ENCODE data around the gene GNAS-AS1. TPM values are rescaled to one million over a fixed set of nuclear protein-coding genes. Genes with fewer than 3 reads are reported as not detected.

Gene GNAS-AS1
- total and polyA plus RNA-seq, 2 of the 8 experiments (the other 6 are each of a cell fraction or from before 2014, with no cell fraction given), result 4.7 to 13.7 TPM

GRCh38 chr20:58886546-58886945, 35.8 kb upstream of the GNAS-AS1 start:
- H2AK5ac ChIP-seq (ENCODE audit: low read depth, low read length), result no peak overlapping the region
- H2BK5ac ChIP-seq (ENCODE audit: low read depth, low read length), result no peak overlapping the region
- H2AFZ ChIP-seq (ENCODE audit: low read length), result no peak overlapping the region
- peaks cover 0 to 13% (median 9%) of the 10 kb centered on the region in 4 experiments; a peak in 6 of 7 replicates for H3K4me1 ChIP-seq (replicated peaks in 1 of 4; ENCODE audit: control insufficient read depth in 3 of 4, insufficient read depth in 4 of 4, low read length in 3 of 4)
- H3K23me2 ChIP-seq (ENCODE audit: low read depth, low read length), result peaks cover 14% of the 10 kb centered on the region
- H2BK120ac ChIP-seq (replicated peaks; ENCODE audit: low read depth, low read length), result no peak overlapping the region
- H4K20me1 ChIP-seq (replicated peaks in 1 of 2; ENCODE audit: control insufficient read depth in 1 of 2, insufficient read depth in 2 of 2, low read length in 2 of 2), result no peaks in the 10 kb centered on the region
- no peak for FAIRE-seq
- TF ChIP-seq SP1 (IDR thresholded peaks at IDR 0.05; ENCODE audit: low read depth, low read length) (no peak), MAX (IDR thresholded peaks at IDR 0.05) (no peak), SAP30 (IDR thresholded peaks at IDR 0.05; ENCODE audit: insufficient read depth, insufficient replicate concordance, low read length) (no peak)
- POLR2A ChIA-PET (ENCODE audit: partially characterized antibody), result interaction anchor here (0.6 to 1.7 kb wide), 5 partner anchors 9 to 147 kb away, joined by 3 to 6 read pairs (median 4); no protein-coding TSS in a partner anchor
- no peak overlapping the region for H2BK20ac ChIP-seq (ENCODE audit: low read length)
- no peak overlapping the region for H2BK15ac ChIP-seq (ENCODE audit: low read length)
- no peak overlapping the region for H3K4ac ChIP-seq (replicated peaks; ENCODE audit: insufficient read length, low read depth, low read length)
- H3K4me3 ChIP-seq (ENCODE audit: extremely low read depth in 1 of 4, insufficient read depth in 2 of 4, low read depth in 3 of 4, low read length in 4 of 4), result no peak overlapping the region
- peaks cover 0 to 6% (median 2%) of the 10 kb centered on the region in 4 experiments; a peak in 2 of 7 replicates for H3K27me3 ChIP-seq (replicated peaks in 1 of 4; ENCODE audit: control insufficient read depth in 3 of 4, extremely low read depth in 1 of 4, insufficient read depth in 3 of 4, low read length in 3 of 4)
- H3K56ac ChIP-seq (replicated peaks; ENCODE audit: insufficient read length, low read depth, low read length), result no peak overlapping the region
- peaks cover 0 to 8% (median 3%) of the 10 kb centered on the region in 4 experiments; a peak in 2 of 8 replicates for H3K36me3 ChIP-seq (ENCODE audit: control insufficient read depth in 2 of 4, insufficient read depth in 4 of 4, low read length in 3 of 4)
- no peaks in the 10 kb centered on the region; the same call in 1 of the 2 replicates for H3K79me1 ChIP-seq (ENCODE audit: low read depth, low read length)
- H3K18ac ChIP-seq (ENCODE audit: extremely low read depth, low read length), result no peak overlapping the region
- peaks cover 2 to 3% of the 10 kb centered on the region in 2 experiments; a peak in 1 of 4 replicates for H3K9me3 ChIP-seq (ENCODE audit: insufficient read depth in 2 of 2, low read depth in 1 of 2, low read length in 1 of 2)
- no peak overlapping the region for H3K4me2 ChIP-seq (ENCODE audit: insufficient read depth in 1 of 2, low read depth in 2 of 2, low read length in 2 of 2)
- H4K91ac ChIP-seq (replicated peaks; ENCODE audit: insufficient read length, low read length), result no peak overlapping the region
- no peak overlapping the region for H3K9ac ChIP-seq (replicated peaks in 1 of 4; ENCODE audit: extremely low read depth in 1 of 4, low read depth in 3 of 4, low read length in 3 of 4)
- CTCF ChIA-PET (ENCODE audit: partially characterized antibody), result interaction anchor here (0.6 to 6.8 kb wide), 3 partner anchors 12 to 91 kb away, joined by 3 to 61 read pairs (median 6); no protein-coding TSS in a partner anchor
- no peak overlapping the region for H4K8ac ChIP-seq (ENCODE audit: extremely low read depth, insufficient read depth, low read length)
- no peak overlapping the region for H3K23ac ChIP-seq (ENCODE audit: insufficient read length)
- H3K79me2 ChIP-seq (ENCODE audit: control insufficient read depth in 1 of 2, insufficient read depth in 2 of 2, low read length in 2 of 2), result peaks cover 0 to 7% of the 10 kb centered on the region in 2 experiments; a peak in 2 of 4 replicates
- DNase-seq (ENCODE audit: low read depth in 1 of 2, low spot score in 2 of 2), result no peak
- no peak overlapping the region for H2BK12ac ChIP-seq (ENCODE audit: low read depth, low read length)
- no peak overlapping the region for H3K27ac ChIP-seq (ENCODE audit: low read depth, low read length)
- no peak overlapping the region for H3K14ac ChIP-seq (ENCODE audit: insufficient read length)
- H4K5ac ChIP-seq (ENCODE audit: insufficient read length, low read depth, low read length), result no peak overlapping the region
